HL-60 (cell line): ENCODE data around the gene SOX14.

ENCODE experiments used
- GABPA ChIP-seq: IDR thresholded peaks from 2 replicates; pipeline ENCODE4 v1.6.1; 2012; ENCODE audit warnings: low read depth
- POLR2AphosphoS5 ChIP-seq: IDR thresholded peaks from 2 replicates; pipeline ENCODE4 v1.6.1; 2012; ENCODE audit warnings: low read depth
- TF ChIP-seq, protein P1 (sequence below): IDR thresholded peaks from one replicate; pipeline ENCODE4 v1.5.1; 2011; ENCODE audit warnings: low read length, control low read depth, inconsistent platforms; ENCODE audit not compliant: insufficient read depth
- TF ChIP-seq, protein P2 (sequence below): IDR thresholded peaks from 2 replicates; pipeline ENCODE4 v1.6.1; 2012; ENCODE audit warnings: low read depth; ENCODE audit not compliant: insufficient replicate concordance

DNA sequence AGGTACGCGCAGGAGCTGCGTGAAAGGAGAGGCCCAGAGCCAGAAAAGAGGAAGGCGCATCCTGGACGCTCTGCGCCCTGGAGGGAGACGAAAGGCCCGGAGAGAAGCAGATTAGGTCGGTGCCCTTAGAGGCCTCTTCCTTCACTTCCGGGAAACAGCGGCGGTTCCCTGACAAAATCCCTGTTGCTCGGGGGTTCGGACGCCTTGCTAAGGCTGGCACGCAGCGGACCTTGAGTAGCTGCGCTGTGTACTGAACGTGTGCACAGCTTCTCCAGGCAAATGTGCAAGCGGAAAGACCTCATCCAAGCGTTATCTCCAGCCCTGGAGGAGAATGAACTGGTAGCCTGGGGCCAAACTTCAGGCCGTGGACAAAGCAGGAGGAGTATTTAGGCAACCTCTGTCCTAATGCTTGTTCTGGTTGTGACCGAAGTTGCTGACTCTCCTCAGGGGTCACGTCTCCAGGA, 3.0 kb upstream of the SOX14 start:
- TF ChIP-seq, protein P1, sequence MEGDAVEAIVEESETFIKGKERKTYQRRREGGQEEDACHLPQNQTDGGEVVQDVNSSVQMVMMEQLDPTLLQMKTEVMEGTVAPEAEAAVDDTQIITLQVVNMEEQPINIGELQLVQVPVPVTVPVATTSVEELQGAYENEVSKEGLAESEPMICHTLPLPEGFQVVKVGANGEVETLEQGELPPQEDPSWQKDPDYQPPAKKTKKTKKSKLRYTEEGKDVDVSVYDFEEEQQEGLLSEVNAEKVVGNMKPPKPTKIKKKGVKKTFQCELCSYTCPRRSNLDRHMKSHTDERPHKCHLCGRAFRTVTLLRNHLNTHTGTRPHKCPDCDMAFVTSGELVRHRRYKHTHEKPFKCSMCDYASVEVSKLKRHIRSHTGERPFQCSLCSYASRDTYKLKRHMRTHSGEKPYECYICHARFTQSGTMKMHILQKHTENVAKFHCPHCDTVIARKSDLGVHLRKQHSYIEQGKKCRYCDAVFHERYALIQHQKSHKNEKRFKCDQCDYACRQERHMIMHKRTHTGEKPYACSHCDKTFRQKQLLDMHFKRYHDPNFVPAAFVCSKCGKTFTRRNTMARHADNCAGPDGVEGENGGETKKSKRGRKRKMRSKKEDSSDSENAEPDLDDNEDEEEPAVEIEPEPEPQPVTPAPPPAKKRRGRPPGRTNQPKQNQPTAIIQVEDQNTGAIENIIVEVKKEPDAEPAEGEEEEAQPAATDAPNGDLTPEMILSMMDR = no peak
- TF ChIP-seq POLR2AphosphoS5 = no peak
- TF ChIP-seq, protein P2, sequence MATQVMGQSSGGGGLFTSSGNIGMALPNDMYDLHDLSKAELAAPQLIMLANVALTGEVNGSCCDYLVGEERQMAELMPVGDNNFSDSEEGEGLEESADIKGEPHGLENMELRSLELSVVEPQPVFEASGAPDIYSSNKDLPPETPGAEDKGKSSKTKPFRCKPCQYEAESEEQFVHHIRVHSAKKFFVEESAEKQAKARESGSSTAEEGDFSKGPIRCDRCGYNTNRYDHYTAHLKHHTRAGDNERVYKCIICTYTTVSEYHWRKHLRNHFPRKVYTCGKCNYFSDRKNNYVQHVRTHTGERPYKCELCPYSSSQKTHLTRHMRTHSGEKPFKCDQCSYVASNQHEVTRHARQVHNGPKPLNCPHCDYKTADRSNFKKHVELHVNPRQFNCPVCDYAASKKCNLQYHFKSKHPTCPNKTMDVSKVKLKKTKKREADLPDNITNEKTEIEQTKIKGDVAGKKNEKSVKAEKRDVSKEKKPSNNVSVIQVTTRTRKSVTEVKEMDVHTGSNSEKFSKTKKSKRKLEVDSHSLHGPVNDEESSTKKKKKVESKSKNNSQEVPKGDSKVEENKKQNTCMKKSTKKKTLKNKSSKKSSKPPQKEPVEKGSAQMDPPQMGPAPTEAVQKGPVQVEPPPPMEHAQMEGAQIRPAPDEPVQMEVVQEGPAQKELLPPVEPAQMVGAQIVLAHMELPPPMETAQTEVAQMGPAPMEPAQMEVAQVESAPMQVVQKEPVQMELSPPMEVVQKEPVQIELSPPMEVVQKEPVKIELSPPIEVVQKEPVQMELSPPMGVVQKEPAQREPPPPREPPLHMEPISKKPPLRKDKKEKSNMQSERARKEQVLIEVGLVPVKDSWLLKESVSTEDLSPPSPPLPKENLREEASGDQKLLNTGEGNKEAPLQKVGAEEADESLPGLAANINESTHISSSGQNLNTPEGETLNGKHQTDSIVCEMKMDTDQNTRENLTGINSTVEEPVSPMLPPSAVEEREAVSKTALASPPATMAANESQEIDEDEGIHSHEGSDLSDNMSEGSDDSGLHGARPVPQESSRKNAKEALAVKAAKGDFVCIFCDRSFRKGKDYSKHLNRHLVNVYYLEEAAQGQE = no peak
- no peak for TF ChIP-seq GABPA
